ENCODE data around the gene GDF10. TPM values are rescaled to one million over a fixed set of nuclear protein-coding genes. Genes with fewer than 3 reads are reported as not detected.

GDF10 gene
- polyA plus RNA-seq = 0.44 and 0.66 TPM in 2 replicates
- 0.97 and 1.4 TPM in 2 replicates for polyA minus RNA-seq

- peak within 1 kb of the TSS; percentile 31 for H3K9ac ChIP-seq (ENCODE audit: low read length)
- H3K9me2 ChIP-seq (ENCODE audit: insufficient read depth, low read length) = no peaks in the 10 kb centered on the region
- H3K79me2 ChIP-seq (replicated peaks; ENCODE audit: insufficient read depth, low read length) = no peaks in the 10 kb centered on the region
- no peaks in the 10 kb centered on the region for H3F3A ChIP-seq (ENCODE audit: insufficient read depth, low read length, poor library complexity, severe bottlenecking)
- H3K4me3 ChIP-seq (ENCODE audit: low read length) = peak within 1 kb of the TSS; percentile 71
- H3K4me2 ChIP-seq (ENCODE audit: low read length) = peak within 1 kb of the TSS; percentile 44
- no peaks in the 10 kb centered on the region for H3K9me3 ChIP-seq (ENCODE audit: low read length)
- H3K27ac ChIP-seq (ENCODE audit: low read length) = no peak within 1 kb of the TSS
- peak; percentile 35 for TF ChIP-seq MXI1 (conservative IDR thresholded peaks at IDR 0.05; ENCODE audit: poor library complexity, severe bottlenecking)
- no peak for TF ChIP-seq REST (IDR thresholded peaks at IDR 0.05; ENCODE audit: borderline replicate concordance)
- peak; percentile 21 for TF ChIP-seq EP300 (conservative IDR thresholded peaks at IDR 0.05; ENCODE audit: poor library complexity, severe bottlenecking)
- no peak for TF ChIP-seq POLR2AphosphoS5 (IDR thresholded peaks at IDR 0.05)
- H3K36me3 ChIP-seq (ENCODE audit: insufficient read depth, low read length) = no peaks in the 10 kb centered on the region
- peaks cover 28% of the 10 kb centered on the region for H3K27me3 ChIP-seq (ENCODE audit: insufficient read depth, low read depth, low read length)
- H2AFZ ChIP-seq (ENCODE audit: low read depth, low read length) = no peak within 1 kb of the TSS
- H4K20me1 ChIP-seq (ENCODE audit: insufficient read depth) = no peaks in the 10 kb centered on the region
Observed at GRCh38 chr10:47299611-47300428, at the start of gene GDF10. GDF10 (plus strand) TSS chr10:47300197; CDS start chr10:47300652, 455 bp downstream.

- H2AFZ ChIP-seq (ENCODE audit: low read depth, low read length) = no peak overlapping the region
- H3K4me3 ChIP-seq (ENCODE audit: low read length) = no peak overlapping the region
- no peaks in the 10 kb centered on the region for H4K20me1 ChIP-seq (ENCODE audit: insufficient read depth)
- no peak overlapping the region for H3K9ac ChIP-seq (ENCODE audit: low read length)
- no peak overlapping the region for H3K27ac ChIP-seq (ENCODE audit: low read length)
- TF ChIP-seq POLR2AphosphoS5 (IDR thresholded peaks at IDR 0.05) (no peak), EZH2 (IDR thresholded peaks at IDR 0.05; ENCODE audit: borderline replicate concordance, insufficient read depth, low read length, poor library complexity, severe bottlenecking) (no peak), SMC3 (conservative IDR thresholded peaks at IDR 0.05; ENCODE audit: poor library complexity) (no peak), RAD21 (conservative IDR thresholded peaks at IDR 0.05) (no peak), CTCF (IDR thresholded peaks at IDR 0.05; ENCODE audit: poor library complexity, severe bottlenecking) (no peak), EP300 (conservative IDR thresholded peaks at IDR 0.05; ENCODE audit: poor library complexity, severe bottlenecking) (no peak), REST (IDR thresholded peaks at IDR 0.05; ENCODE audit: borderline replicate concordance) (no peak), TAF1 (IDR thresholded peaks at IDR 0.05; ENCODE audit: low read depth) (no peak)
- H3F3A ChIP-seq (ENCODE audit: insufficient read depth, low read length, poor library complexity, severe bottlenecking) = no peaks in the 10 kb centered on the region
- no peaks in the 10 kb centered on the region for H3K36me3 ChIP-seq (ENCODE audit: insufficient read depth, low read length)
- no peaks in the 10 kb centered on the region for H3K9me2 ChIP-seq (ENCODE audit: insufficient read depth, low read length)
- H3K27me3 ChIP-seq (ENCODE audit: insufficient read depth, low read depth, low read length) = no peaks in the 10 kb centered on the region
- H3K79me2 ChIP-seq (replicated peaks; ENCODE audit: insufficient read depth, low read length) = no peaks in the 10 kb centered on the region
- H3K4me2 ChIP-seq (ENCODE audit: low read length) = no peak overlapping the region
- no peaks in the 10 kb centered on the region for H3K9me3 ChIP-seq (ENCODE audit: low read length)
Observed at GRCh38 chr10:47252093-47252780, 47.8 kb upstream of the GDF10 start.

Data from neural cell (in vitro differentiated cells).